ENCODE results near the gene SH3PXD2A. TPM values are rescaled to one million over a fixed set of nuclear protein-coding genes. Genes with fewer than 3 reads are reported as not detected.

SH3PXD2A gene
- total RNA-seq, 4 donors from 2014 or later = 128 to 154 (median 136) TPM

DNA sequence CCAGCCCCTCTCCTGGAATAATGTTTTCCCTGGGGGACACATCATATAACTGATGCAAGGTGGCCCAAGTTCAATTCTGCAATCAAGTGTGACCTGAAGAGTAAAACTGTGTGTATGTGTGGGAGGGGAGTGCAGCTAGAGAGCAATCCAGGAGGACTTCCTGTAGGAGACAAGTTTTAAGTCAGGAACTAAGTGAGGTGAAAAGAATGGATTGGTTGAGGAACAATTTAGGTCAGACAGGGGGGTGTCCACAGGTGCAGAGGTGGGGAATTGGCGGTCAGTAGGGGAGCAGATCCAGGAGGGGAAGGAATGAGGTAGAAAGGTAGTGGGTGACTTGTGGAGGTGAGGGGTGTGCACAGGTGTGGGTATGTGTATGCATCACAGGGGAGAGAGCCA lies 279.3 kb downstream of the SH3PXD2A start:
- Histone ChIP-seq H3K27ac (no peak overlapping the region), H3K36me3 (no peaks in the 10 kb centered on the region), H3K27me3 (no peaks in the 10 kb centered on the region), H3K4me1 (peaks cover 0 to 6% (median 0%) of the 10 kb centered on the region in 4 donors), H3K4me3 (no peak overlapping the region), H3K9me3 (no peaks in the 10 kb centered on the region)
- TF ChIP-seq POLR2A (IDR thresholded peaks at IDR 0.05) (no peak), EP300 (IDR thresholded peaks at IDR 0.05) (no peak)
- 93 to 94% methylated on average over 1 of the region's 1 CpG for WGBS, 2 donors
- DNase-seq (ENCODE audit: low spot score in 2 of 2) = no peak

DNA sequence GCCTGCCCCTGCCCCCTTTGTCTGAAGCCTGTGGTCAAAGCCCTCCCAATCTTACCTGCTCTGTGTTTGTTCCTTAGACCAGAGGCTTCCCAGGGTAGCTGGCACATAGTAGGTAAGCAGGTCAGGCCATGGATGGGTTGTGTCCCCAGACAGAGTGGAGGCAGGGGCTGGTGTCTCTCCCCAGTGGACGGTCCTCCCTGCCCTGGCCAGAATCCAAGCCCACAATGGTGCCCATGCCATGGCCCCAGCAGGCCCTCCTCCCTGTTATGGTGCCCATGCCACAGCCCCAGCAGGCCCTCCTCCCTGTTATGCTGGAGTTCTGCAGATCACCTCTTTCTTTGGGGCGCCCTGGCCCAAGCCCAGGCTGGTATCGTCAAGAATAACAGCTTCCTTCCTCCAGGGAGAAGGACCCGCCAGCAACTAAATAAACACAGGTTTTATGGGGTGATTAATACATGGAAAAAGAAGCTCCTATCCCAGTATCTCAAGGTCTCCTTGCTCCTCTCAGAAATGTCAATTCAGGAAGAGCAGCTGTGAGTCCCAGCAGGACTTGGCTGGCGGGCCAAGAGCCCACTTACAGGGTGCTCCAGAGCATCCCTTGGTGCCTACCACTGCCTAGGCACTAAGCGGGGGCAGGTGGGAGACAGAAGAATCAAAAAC lies 279.8 kb downstream of the SH3PXD2A start:
- Histone ChIP-seq H3K27me3 (no peaks in the 10 kb centered on the region), H3K36me3 (no peaks in the 10 kb centered on the region), H3K4me3 (no peak overlapping the region), H3K9me3 (no peaks in the 10 kb centered on the region), H3K4me1 (peaks cover 0 to 4% (median 0%) of the 10 kb centered on the region in 4 donors), H3K27ac (no peak overlapping the region)
- TF ChIP-seq EP300 (IDR thresholded peaks at IDR 0.05) = no peak
- TF ChIP-seq POLR2A (IDR thresholded peaks at IDR 0.05) = no peak
- TF ChIP-seq, protein P1, sequence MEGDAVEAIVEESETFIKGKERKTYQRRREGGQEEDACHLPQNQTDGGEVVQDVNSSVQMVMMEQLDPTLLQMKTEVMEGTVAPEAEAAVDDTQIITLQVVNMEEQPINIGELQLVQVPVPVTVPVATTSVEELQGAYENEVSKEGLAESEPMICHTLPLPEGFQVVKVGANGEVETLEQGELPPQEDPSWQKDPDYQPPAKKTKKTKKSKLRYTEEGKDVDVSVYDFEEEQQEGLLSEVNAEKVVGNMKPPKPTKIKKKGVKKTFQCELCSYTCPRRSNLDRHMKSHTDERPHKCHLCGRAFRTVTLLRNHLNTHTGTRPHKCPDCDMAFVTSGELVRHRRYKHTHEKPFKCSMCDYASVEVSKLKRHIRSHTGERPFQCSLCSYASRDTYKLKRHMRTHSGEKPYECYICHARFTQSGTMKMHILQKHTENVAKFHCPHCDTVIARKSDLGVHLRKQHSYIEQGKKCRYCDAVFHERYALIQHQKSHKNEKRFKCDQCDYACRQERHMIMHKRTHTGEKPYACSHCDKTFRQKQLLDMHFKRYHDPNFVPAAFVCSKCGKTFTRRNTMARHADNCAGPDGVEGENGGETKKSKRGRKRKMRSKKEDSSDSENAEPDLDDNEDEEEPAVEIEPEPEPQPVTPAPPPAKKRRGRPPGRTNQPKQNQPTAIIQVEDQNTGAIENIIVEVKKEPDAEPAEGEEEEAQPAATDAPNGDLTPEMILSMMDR (IDR thresholded peaks at IDR 0.05) = no peak
- 72 to 75% methylated on average over 6 of the region's 6 CpGs for WGBS, 2 donors
- DNase-seq (ENCODE audit: low spot score in 2 of 2) = no peak

DNA sequence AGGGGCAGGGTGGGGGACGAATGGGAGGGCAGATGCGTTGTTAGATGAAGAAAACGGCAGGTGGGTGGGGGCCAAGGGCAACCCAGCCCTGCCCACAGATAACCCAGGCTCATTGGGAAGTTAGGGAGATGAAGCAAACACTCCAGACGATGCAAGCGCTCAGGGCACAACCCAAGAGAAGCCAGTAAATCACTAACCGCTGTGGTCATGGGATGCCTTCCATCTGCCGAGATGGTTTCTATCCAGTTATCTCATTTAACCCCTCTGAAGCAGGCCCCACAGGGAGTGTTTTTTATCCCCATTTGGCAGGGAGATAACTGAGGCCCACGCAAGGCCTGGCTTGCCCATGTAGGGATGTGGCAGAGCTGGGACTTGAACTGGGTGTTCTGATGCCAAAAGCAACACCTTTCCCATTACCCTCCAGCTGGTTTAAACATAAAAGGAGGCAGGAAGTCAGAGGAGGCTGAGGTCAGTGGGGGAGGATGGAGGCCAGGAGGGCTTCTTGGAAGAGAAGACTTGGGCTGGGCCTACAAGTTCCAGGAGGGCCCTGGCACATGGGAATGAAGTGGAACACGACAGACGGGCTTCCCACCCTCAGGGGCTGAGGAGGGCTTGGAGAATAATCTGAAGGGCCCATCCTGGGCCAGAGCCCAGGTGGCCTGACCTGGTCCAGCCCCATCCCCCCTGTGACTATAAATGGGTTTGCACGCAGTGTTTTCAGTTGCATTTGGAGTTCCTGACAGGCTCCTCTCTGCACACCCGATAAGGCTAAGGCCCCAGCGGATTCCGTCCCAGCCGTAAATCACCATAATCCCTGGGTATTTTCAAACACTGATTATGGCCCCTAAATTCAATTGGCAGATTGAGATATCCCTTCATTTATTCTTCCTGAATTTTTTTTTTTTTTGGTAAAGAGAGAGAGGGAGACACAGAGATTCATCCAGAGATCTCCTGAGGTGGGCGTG lies 281.0 kb downstream of the SH3PXD2A start:
- no peaks in the 10 kb centered on the region for H3K4me1 ChIP-seq
- no peak for TF ChIP-seq POLR2A (IDR thresholded peaks at IDR 0.05)
- TF ChIP-seq, protein P1 (IDR thresholded peaks at IDR 0.05) = no peak
- no peak for TF ChIP-seq EP300 (IDR thresholded peaks at IDR 0.05)
- H3K36me3 ChIP-seq = no peaks in the 10 kb centered on the region
- H3K4me3 ChIP-seq = no peak overlapping the region
- DNase-seq (ENCODE audit: low spot score in 2 of 2) = no peak
- H3K27me3 ChIP-seq = no peaks in the 10 kb centered on the region
- H3K9me3 ChIP-seq = no peaks in the 10 kb centered on the region
- WGBS, 2 donors = 82% methylated on average over 16 of the region's 16 CpGs
- no peak overlapping the region for H3K27ac ChIP-seq

DNA sequence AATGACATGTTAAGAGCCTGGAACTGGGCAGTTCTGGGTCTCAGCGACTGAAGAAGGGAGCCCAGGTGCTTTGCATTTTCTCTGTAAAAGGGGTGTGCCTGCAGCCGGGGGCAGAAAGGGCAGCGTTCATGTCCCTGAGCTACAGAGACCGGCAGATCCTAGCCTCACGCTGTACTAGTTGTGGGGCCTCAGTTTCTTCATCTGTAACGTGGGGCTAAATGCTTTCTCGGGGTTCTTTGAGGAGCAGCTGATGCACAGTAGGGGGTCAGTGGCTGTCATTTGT lies 282.2 kb downstream of the SH3PXD2A start:
- WGBS, 2 donors = 70 to 79% methylated on average over 7 of the region's 7 CpGs
- Histone ChIP-seq H3K27ac (no peak overlapping the region), H3K27me3 (no peaks in the 10 kb centered on the region), H3K4me3 (no peak overlapping the region), H3K36me3 (no peaks in the 10 kb centered on the region), H3K4me1 (no peaks in the 10 kb centered on the region), H3K9me3 (no peaks in the 10 kb centered on the region)
- no peak for DNase-seq (ENCODE audit: low spot score in 2 of 2)
- TF ChIP-seq, protein P1 (IDR thresholded peaks at IDR 0.05) = no peak
- TF ChIP-seq EP300 (IDR thresholded peaks at IDR 0.05) (no peak), POLR2A (IDR thresholded peaks at IDR 0.05) (no peak)

DNA sequence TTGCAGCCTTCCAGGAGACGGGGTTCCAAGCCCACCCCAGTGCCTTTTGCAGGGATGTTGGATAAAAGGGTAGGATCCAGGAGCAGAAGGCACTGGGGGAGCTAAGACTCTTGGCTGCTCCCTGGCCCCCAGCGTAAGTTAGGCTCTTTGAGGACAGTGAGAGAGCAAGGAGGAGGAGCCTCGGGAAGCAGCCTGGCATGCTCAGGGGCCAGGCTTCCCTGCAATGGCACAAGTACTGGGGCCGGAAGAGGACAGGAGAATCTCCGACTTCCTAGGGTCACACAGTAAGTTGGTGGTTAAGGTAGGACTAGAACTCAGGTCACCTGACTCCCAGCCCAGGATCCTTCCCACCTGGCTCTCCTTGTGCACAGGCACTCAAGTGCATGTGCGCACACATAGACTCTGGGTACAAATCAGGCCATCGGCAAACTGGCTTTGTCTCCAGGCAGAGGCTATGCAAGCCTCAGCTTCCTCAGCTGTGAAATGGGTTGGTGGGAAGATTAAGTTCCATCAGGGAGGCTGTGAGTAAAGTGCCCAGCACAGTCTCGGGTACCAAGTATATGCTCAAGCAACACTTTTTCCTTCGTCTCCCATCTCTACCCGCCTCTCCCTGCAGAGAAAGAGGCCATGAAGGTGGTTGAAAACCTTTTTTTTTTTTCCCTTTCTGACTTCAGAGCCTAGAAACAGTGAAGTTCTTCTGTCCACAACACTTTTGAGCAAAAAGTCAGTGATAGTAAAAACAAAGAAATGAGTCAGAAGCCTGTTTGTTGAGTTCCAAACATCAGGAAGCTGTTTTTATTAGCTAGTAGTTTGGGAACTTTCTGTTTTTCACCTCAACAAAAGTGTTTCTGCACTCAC lies 282.8 kb downstream of the SH3PXD2A start:
- 89 to 95% methylated on average over 9 to 10 of the region's 10 CpGs for WGBS, 2 donors
- Histone ChIP-seq H3K27ac (no peak overlapping the region), H3K4me3 (no peak overlapping the region), H3K9me3 (no peaks in the 10 kb centered on the region), H3K4me1 (no peaks in the 10 kb centered on the region), H3K36me3 (no peaks in the 10 kb centered on the region), H3K27me3 (no peaks in the 10 kb centered on the region)
- TF ChIP-seq POLR2A (IDR thresholded peaks at IDR 0.05) = no peak
- TF ChIP-seq, protein P1 (IDR thresholded peaks at IDR 0.05) = no peak
- no peak for TF ChIP-seq EP300 (IDR thresholded peaks at IDR 0.05)
- DNase-seq (ENCODE audit: low spot score in 2 of 2) = no peak
